ENCODE data around the gene KIF13A.

The KIF13A gene

DNA sequence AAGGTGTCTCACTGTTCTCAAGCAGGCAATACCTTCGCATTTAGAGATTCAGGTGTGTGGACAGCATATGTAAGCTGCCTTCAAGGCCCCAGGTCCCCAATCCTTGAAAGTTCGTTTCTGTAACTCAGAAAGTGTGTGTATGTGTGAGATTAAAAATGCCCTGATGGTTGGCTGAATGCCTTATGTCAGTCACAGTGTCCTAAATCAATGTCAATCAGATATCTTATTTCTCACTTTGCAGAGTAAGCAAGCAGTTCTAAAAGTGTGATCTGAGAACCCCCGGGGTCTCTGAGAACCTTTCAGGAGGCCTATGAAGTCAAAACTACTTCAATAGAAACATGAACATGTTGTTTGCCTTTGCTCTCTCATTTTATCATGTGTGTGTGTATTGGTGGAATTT is 157.5 kb downstream of the KIF13A start:
- Histone ChIP-seq H3K9ac (ENCODE audit: low read length) (no peak overlapping the region), H3K36me3 (replicated peaks; ENCODE audit: low read depth, low read length) (no peaks in the 10 kb centered on the region), H2AFZ (ENCODE audit: low read depth, low read length) (no peak overlapping the region), H3K4me3 (ENCODE audit: low read length) (no peak overlapping the region), H3K4me1 (ENCODE audit: low read length) (no peaks in the 10 kb centered on the region), H3K9me3 (ENCODE audit: insufficient read depth, low read length) (no peaks in the 10 kb centered on the region), H3K27ac (ENCODE audit: low read length) (no peak overlapping the region), H3K27me3 (ENCODE audit: low read depth, low read length) (no peaks in the 10 kb centered on the region), H4K20me1 (ENCODE audit: insufficient read depth, low read length) (no peaks in the 10 kb centered on the region), H3K4me2 (ENCODE audit: low read length) (no peak overlapping the region), H3K79me2 (ENCODE audit: low read length) (no peaks in the 10 kb centered on the region)
- no peak for TF ChIP-seq EZH2phosphoT487 (IDR thresholded peaks at IDR 0.05; ENCODE audit: low read depth)
- TF ChIP-seq, protein P1, sequence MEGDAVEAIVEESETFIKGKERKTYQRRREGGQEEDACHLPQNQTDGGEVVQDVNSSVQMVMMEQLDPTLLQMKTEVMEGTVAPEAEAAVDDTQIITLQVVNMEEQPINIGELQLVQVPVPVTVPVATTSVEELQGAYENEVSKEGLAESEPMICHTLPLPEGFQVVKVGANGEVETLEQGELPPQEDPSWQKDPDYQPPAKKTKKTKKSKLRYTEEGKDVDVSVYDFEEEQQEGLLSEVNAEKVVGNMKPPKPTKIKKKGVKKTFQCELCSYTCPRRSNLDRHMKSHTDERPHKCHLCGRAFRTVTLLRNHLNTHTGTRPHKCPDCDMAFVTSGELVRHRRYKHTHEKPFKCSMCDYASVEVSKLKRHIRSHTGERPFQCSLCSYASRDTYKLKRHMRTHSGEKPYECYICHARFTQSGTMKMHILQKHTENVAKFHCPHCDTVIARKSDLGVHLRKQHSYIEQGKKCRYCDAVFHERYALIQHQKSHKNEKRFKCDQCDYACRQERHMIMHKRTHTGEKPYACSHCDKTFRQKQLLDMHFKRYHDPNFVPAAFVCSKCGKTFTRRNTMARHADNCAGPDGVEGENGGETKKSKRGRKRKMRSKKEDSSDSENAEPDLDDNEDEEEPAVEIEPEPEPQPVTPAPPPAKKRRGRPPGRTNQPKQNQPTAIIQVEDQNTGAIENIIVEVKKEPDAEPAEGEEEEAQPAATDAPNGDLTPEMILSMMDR (IDR thresholded peaks at IDR 0.05; ENCODE audit: low read depth, low read length) = no peak

DNA sequence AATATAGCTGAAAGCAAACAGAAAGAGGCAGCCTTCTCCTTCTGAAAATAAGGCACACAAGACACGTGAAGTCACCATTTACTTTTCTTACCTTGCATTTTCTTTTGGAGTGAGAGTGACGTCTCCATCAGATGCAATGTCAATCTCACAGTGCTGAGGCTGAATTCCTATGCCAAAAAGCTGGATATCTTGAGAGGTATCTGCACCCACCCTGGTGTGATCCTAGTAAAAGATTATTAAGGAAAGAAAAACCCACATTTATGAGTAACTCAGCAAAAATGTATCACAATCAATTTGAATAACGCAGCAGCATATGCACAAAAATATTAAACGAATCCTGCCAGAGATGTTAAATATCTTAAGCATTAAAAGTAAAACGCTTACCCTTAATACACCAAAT is 159.3 kb downstream of the KIF13A start:
- Histone ChIP-seq H3K9me3 (ENCODE audit: insufficient read depth, low read length) (no peaks in the 10 kb centered on the region), H4K20me1 (ENCODE audit: insufficient read depth, low read length) (no peaks in the 10 kb centered on the region), H3K4me1 (ENCODE audit: low read length) (no peaks in the 10 kb centered on the region), H3K9ac (ENCODE audit: low read length) (no peak overlapping the region), H3K4me2 (ENCODE audit: low read length) (no peak overlapping the region), H3K4me3 (ENCODE audit: low read length) (no peak overlapping the region), H3K36me3 (replicated peaks; ENCODE audit: low read depth, low read length) (no peaks in the 10 kb centered on the region), H3K27me3 (ENCODE audit: low read depth, low read length) (no peaks in the 10 kb centered on the region), H2AFZ (ENCODE audit: low read depth, low read length) (no peak overlapping the region), H3K27ac (ENCODE audit: low read length) (no peak overlapping the region), H3K79me2 (ENCODE audit: low read length) (no peaks in the 10 kb centered on the region)
- TF ChIP-seq, protein P1 (IDR thresholded peaks at IDR 0.05; ENCODE audit: low read depth, low read length) = no peak
- no peak for TF ChIP-seq EZH2phosphoT487 (IDR thresholded peaks at IDR 0.05; ENCODE audit: low read depth)

DNA sequence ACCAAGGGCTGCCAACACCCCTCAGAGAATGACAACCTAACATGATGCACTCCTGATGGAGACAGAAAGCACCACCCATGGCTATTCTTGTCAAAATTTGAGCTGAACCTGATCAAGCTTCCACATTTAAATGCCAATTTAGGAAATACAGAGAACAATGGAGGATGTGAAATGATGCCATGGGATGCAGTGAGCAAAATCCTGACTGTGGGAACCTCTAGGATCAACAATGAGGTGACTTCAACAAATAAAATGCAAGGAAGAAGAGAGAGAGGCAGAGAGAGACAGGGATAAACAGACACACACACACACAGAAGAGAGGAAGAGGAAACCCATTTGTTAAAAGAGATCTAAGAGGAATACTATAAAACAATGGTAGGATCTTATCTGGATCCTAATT is 161.1 kb downstream of the KIF13A start:
- H4K20me1 ChIP-seq (ENCODE audit: insufficient read depth, low read length) = no peaks in the 10 kb centered on the region

DNA sequence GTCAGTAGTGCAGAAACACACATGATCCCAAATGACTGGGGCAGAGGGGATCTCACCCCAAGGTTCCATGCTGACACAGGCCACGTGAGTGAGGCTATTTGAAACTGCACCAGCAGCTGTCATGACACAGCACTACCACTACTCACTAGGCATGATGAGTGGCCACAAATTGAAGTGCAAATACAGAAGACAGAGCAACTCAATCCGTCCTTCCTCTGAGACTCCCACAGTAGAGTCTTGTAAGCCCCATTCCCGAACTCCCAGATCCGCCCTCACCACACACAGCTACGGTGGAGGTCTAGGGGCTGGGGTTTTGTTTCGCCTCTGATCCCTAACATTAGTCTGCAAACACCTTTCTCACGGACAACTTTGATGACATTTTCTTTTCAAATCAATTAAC is 167.4 kb downstream of the KIF13A start:
- Histone ChIP-seq H3K4me3 (ENCODE audit: low read length) (no peak overlapping the region), H3K27ac (ENCODE audit: low read length) (no peak overlapping the region), H2AFZ (ENCODE audit: low read depth, low read length) (no peak overlapping the region), H3K36me3 (replicated peaks; ENCODE audit: low read depth, low read length) (no peaks in the 10 kb centered on the region), H3K27me3 (ENCODE audit: low read depth, low read length) (no peaks in the 10 kb centered on the region), H3K4me2 (ENCODE audit: low read length) (no peak overlapping the region), H3K9me3 (ENCODE audit: insufficient read depth, low read length) (no peaks in the 10 kb centered on the region), H3K9ac (ENCODE audit: low read length) (no peak overlapping the region), H3K4me1 (ENCODE audit: low read length) (no peaks in the 10 kb centered on the region), H3K79me2 (ENCODE audit: low read length) (no peaks in the 10 kb centered on the region), H4K20me1 (ENCODE audit: insufficient read depth, low read length) (no peaks in the 10 kb centered on the region)
- TF ChIP-seq EZH2phosphoT487 (IDR thresholded peaks at IDR 0.05; ENCODE audit: low read depth) = no peak
- TF ChIP-seq, protein P1 (IDR thresholded peaks at IDR 0.05; ENCODE audit: low read depth, low read length) = no peak

More for the DNA sequence above, 161.1 kb downstream of the KIF13A start:
- H2AFZ ChIP-seq (ENCODE audit: low read depth, low read length) = no peak overlapping the region
- H3K4me1 ChIP-seq (ENCODE audit: low read length) = no peaks in the 10 kb centered on the region
- no peak overlapping the region for H3K27ac ChIP-seq (ENCODE audit: low read length)
- H3K36me3 ChIP-seq (replicated peaks; ENCODE audit: low read depth, low read length) = no peaks in the 10 kb centered on the region
- no peaks in the 10 kb centered on the region for H3K9me3 ChIP-seq (ENCODE audit: insufficient read depth, low read length)
- no peak overlapping the region for H3K4me2 ChIP-seq (ENCODE audit: low read length)
- no peaks in the 10 kb centered on the region for H3K79me2 ChIP-seq (ENCODE audit: low read length)
- H3K27me3 ChIP-seq (ENCODE audit: low read depth, low read length) = no peaks in the 10 kb centered on the region
- no peak overlapping the region for H3K4me3 ChIP-seq (ENCODE audit: low read length)
- no peak overlapping the region for H3K9ac ChIP-seq (ENCODE audit: low read length)
- no peak for TF ChIP-seq EZH2phosphoT487 (IDR thresholded peaks at IDR 0.05; ENCODE audit: low read depth)
- TF ChIP-seq, protein P1 (IDR thresholded peaks at IDR 0.05; ENCODE audit: low read depth, low read length) = no peak
